Stimulated activated CD4-positive, alpha-beta T cell treated with anti-CD3 and anti-CD28 coated beads, Interleukin-4, amount 100 ng/mL, for 4 hours (primary cell): ENCODE results near the gene WHRN.
A peak's percentile ranks its signal among the peaks of the same experiment; 100 is the strongest.

Source experiments
- DNase-seq, 2 experiments: peaks; one replicate each; pipeline ENCODE4 v3.0.0-alpha.2; 2020

WHRN gene

GRCh38 chr9:114505187-114506081 lies at the start of gene WHRN:
Gene WHRN (minus strand): TSS chr9:114505473. CDS start chr9:114504801, 672 bp downstream.
- DNase-seq, result peak; percentile 88 to 90

- DNase-seq, result no peak
These were observed 47.9 kb upstream of the WHRN start for GRCh38 chr9:114553202-114553601.

- no peak for DNase-seq
These were observed 47.4 kb upstream of the WHRN start for GRCh38 chr9:114552706-114553105.

GRCh38 chr9:114551750-114552685 lies 46.7 kb upstream of the WHRN start:
- no peak for DNase-seq

GRCh38 chr9:114549697-114550330 lies 44.5 kb upstream of the WHRN start:
- no peak for DNase-seq

GRCh38 chr9:114546851-114547250 lies 41.6 kb upstream of the WHRN start:
- no peak for DNase-seq

- no peak for DNase-seq
These were observed 39.8 kb upstream of the WHRN start for GRCh38 chr9:114545055-114545454.

- DNase-seq, result no peak
These were observed 34.6 kb upstream of the WHRN start for GRCh38 chr9:114539701-114540380.

- DNase-seq, result peak in 1 of 2 experiments; percentile 22
These were observed 33.0 kb upstream of the WHRN start for GRCh38 chr9:114538241-114538640.

- DNase-seq, result no peak
These were observed 27.4 kb upstream of the WHRN start for GRCh38 chr9:114532561-114533237.

GRCh38 chr9:114529285-114529684 lies 24.0 kb upstream of the WHRN start:
- no peak for DNase-seq

- DNase-seq, result no peak
These were observed 21.5 kb upstream of the WHRN start for GRCh38 chr9:114526807-114527206.

- DNase-seq, result no peak
These were observed 20.2 kb upstream of the WHRN start for GRCh38 chr9:114525513-114525912.

GRCh38 chr9:114524247-114524681 lies 19.0 kb upstream of the WHRN start:
- DNase-seq, result no peak

- no peak for DNase-seq
These were observed 17.6 kb upstream of the WHRN start for GRCh38 chr9:114522847-114523246.

- DNase-seq, result no peak
These were observed 17.0 kb upstream of the WHRN start for GRCh38 chr9:114522286-114522685.

- no peak for DNase-seq
These were observed 16.6 kb upstream of the WHRN start for GRCh38 chr9:114521846-114522245.

- no peak for DNase-seq
These were observed 13.3 kb upstream of the WHRN start for GRCh38 chr9:114518599-114519022.

- DNase-seq, result no peak
These were observed 12.8 kb upstream of the WHRN start for GRCh38 chr9:114518120-114518519.

- DNase-seq, result no peak
These were observed 11.6 kb upstream of the WHRN start for GRCh38 chr9:114516913-114517312.

GRCh38 chr9:114515528-114515927 lies 10.3 kb upstream of the WHRN start:
- no peak for DNase-seq

- DNase-seq, result no peak
These were observed 8.6 kb upstream of the WHRN start for GRCh38 chr9:114513959-114514267.
